GM23338 (cell line): ENCODE measurements around the gene KIAA0232. TPM values are rescaled to one million over a fixed set of nuclear protein-coding genes. Genes with fewer than 3 reads are reported as not detected.

Source experiments
- ATAC-seq: fragments of 200-7000 bp; cut with Tn5 transposase; 3 replicates; pipeline ENCODE4 v1.9.1; 2020
- DNase-seq: peaks from one replicate; pipeline ENCODE4 v3.0.0-alpha.2; 2015; ENCODE audit warnings: low spot score
- H2AFZ ChIP-seq: fragments of 200-600 bp; sonication (generic); 2 replicates; pipeline ENCODE4 v1.8.0; 2016; ENCODE audit warnings: antibody characterized with exemption, mild to moderate bottlenecking, moderate library complexity
- H3F3A ChIP-seq: fragments of 200-600 bp; sonication (generic); replicated peaks from 2 replicates; pipeline ENCODE4 v1.8.0; 2017; ENCODE audit warnings: antibody characterized with exemption, mixed run types, low read depth
- H3K27ac ChIP-seq: fragments of 200-600 bp; sonication (generic); 2 replicates; pipeline ENCODE4 v1.6.1; 2016; ENCODE audit warnings: low read depth
- H3K27me3 ChIP-seq: fragments of 200-600 bp; sonication (generic); 2 replicates; pipeline ENCODE4 v1.8.0; 2016; ENCODE audit warnings: mild to moderate bottlenecking, mixed run types, moderate library complexity; ENCODE audit not compliant: insufficient read depth
- H3K36me3 ChIP-seq: fragments of 200-600 bp; sonication (generic); 2 replicates; pipeline ENCODE4 v1.8.0; 2016; ENCODE audit warnings: mild to moderate bottlenecking; ENCODE audit not compliant: insufficient read depth
- H3K4me1 ChIP-seq: fragments of 200-600 bp; sonication (generic); 2 replicates; pipeline ENCODE4 v1.8.0; 2016; ENCODE audit warnings: mild to moderate bottlenecking, moderate library complexity; ENCODE audit not compliant: insufficient read depth
- H3K4me2 ChIP-seq: fragments of 200-600 bp; sonication (generic); 2 replicates; pipeline ENCODE4 v1.7.1; 2017; ENCODE audit warnings: mixed run types
- H3K4me3 ChIP-seq: fragments of 200-600 bp; sonication (generic); 2 replicates; pipeline ENCODE4 v1.6.1; 2016; ENCODE audit warnings: mixed run types
- H3K79me2 ChIP-seq: fragments of 200-600 bp; sonication (generic); replicated peaks from 2 replicates; pipeline ENCODE4 v1.8.0; 2017; ENCODE audit warnings: mild to moderate bottlenecking; ENCODE audit not compliant: insufficient read depth
- H3K9me2 ChIP-seq: fragments of 200-600 bp; sonication (generic); 2 replicates; pipeline ENCODE4 v1.8.0; 2017; ENCODE audit not compliant: insufficient read depth
- H4K20me1 ChIP-seq: fragments of 200-600 bp; sonication (generic); replicated peaks from 2 replicates; pipeline ENCODE4 v1.8.0; 2017; ENCODE audit warnings: mild to moderate bottlenecking; ENCODE audit not compliant: insufficient read depth
- H3K27ac Mint-ChIP-seq: 2 replicates; pipeline ENCODE4 v1.8.0; 2020; ENCODE audit warnings: inconsistent platforms, mild to moderate bottlenecking, moderate library complexity, mixed read lengths
- H3K27me3 Mint-ChIP-seq: 3 replicates; pipeline ENCODE4 v1.8.0; 2022; ENCODE audit warnings: low read depth, mild to moderate bottlenecking, moderate library complexity, mixed read lengths, inconsistent platforms; ENCODE audit not compliant: insufficient read depth, poor library complexity
- H3K36me3 Mint-ChIP-seq: 3 replicates; pipeline ENCODE4 v1.8.0; 2021; ENCODE audit warnings: low read depth, mild to moderate bottlenecking, inconsistent platforms, moderate library complexity, mixed read lengths
- H3K4me1 Mint-ChIP-seq: 3 replicates; pipeline ENCODE4 v1.8.0; 2020; ENCODE audit warnings: mild to moderate bottlenecking, inconsistent platforms, mixed read lengths
- H3K4me3 Mint-ChIP-seq: 3 replicates; pipeline ENCODE4 v1.8.0; 2021; ENCODE audit warnings: moderate library complexity, mild to moderate bottlenecking, inconsistent platforms, mixed read lengths
- H3K9me3 Mint-ChIP-seq: 3 replicates; pipeline ENCODE4 v1.8.0; 2020; ENCODE audit warnings: moderate library complexity, mild to moderate bottlenecking, inconsistent platforms, mixed read lengths
- CREB1 ChIP-seq: fragments of 250-450 bp; sonication (Bioruptor Pico); IDR thresholded peaks from 2 replicates; pipeline ENCODE4 v1.5.0; 2020; ENCODE audit warnings: low read depth, mild to moderate bottlenecking, moderate library complexity
- CTCF ChIP-seq, 2 experiments: fragments of 200-600 bp in 1 of 2; sonication (generic) in 1 of 2; conservative IDR thresholded peaks; 2 replicates each; pipeline versions ENCODE4 v1.5.1 to v1.6.1; 2016 to 2017; ENCODE audit warnings: antibody characterized with exemption in 2 of 2, low read depth in 2 of 2, mild to moderate bottlenecking in 2 of 2, moderate library complexity in 1 of 2
- ETS1 ChIP-seq: IDR thresholded peaks from 2 replicates; pipeline ENCODE4 v1.6.1; 2016; ENCODE audit warnings: antibody characterized with exemption
- EZH2 ChIP-seq: fragments of 200-600 bp; sonication (generic); IDR thresholded peaks from one replicate; pipeline ENCODE4 v1.8.0; 2017; ENCODE audit warnings: antibody characterized with exemption, mild to moderate bottlenecking, low read depth; ENCODE audit not compliant: unreplicated experiment
- EZH2phosphoT487 ChIP-seq: fragments of 200-600 bp; sonication (generic); IDR thresholded peaks from one replicate; pipeline ENCODE4 v1.8.1; 2018; ENCODE audit warnings: antibody characterized with exemption; ENCODE audit not compliant: unreplicated experiment
- JUNB ChIP-seq: IDR thresholded peaks from one replicate; pipeline ENCODE4 v1.6.1; 2016; ENCODE audit warnings: antibody characterized with exemption; ENCODE audit not compliant: unreplicated experiment
- NANOG ChIP-seq: IDR thresholded peaks from 2 replicates; pipeline ENCODE4 v1.6.1; 2016; ENCODE audit warnings: antibody characterized with exemption, borderline replicate concordance
- POLR2AphosphoS5 ChIP-seq: IDR thresholded peaks from 2 replicates; pipeline ENCODE4 v1.6.1; 2016; ENCODE audit warnings: antibody characterized with exemption, low read depth
- STAT1 ChIP-seq: IDR thresholded peaks from one replicate; pipeline ENCODE4 v1.6.1; 2016; ENCODE audit warnings: antibody characterized with exemption; ENCODE audit not compliant: unreplicated experiment
- ZNF114 ChIP-seq: fragments of 250-450 bp; sonication (Bioruptor Pico); IDR thresholded peaks from 2 replicates; pipeline ENCODE4 v1.5.0; 2020; ENCODE audit warnings: mild to moderate bottlenecking, moderate library complexity
- ZNF331 ChIP-seq: fragments of 250-450 bp; sonication (Bioruptor Pico); IDR thresholded peaks from 2 replicates; pipeline ENCODE4 v1.5.0; 2020; ENCODE audit warnings: low read depth, mild to moderate bottlenecking, moderate library complexity
- polyA plus RNA-seq: library from polyadenylated mRNA; unstranded; fragments of >200 nt; fragmentation: Nextera tagmentation; extraction: Ambion mirVana; gene quantifications from 2 replicates; pipeline ENCODE4 v1.2.1, GENCODE V29; 2016
- total RNA-seq: library from RNA; depleted of rRNA; stranded (reverse); fragments of >200 nt; shearing (Covaris generic); gene quantifications from 2 replicates; pipeline ENCODE4 v1.2.3, GENCODE V29; 2014
- TF ChIP-seq, protein P1 (sequence below): IDR thresholded peaks from one replicate; pipeline ENCODE4 v1.6.1; 2018; ENCODE audit warnings: antibody characterized with exemption; ENCODE audit not compliant: unreplicated experiment
- TF ChIP-seq, protein P2 (sequence below): fragments of 250-450 bp; sonication (Bioruptor Pico); IDR thresholded peaks from 2 replicates; pipeline ENCODE4 v1.5.0; 2020; ENCODE audit warnings: mild to moderate bottlenecking, moderate library complexity

The KIAA0232 gene
- total and polyA plus RNA-seq, 2 experiments from 2014 or later: 14.3 to 34.9 TPM

- H3K79me2 ChIP-seq: no peaks in the 10 kb centered on the region
- DNase-seq (no peak), ATAC-seq (no peak)
- no peaks in the 10 kb centered on the region for H3F3A ChIP-seq
- H3K9me2 ChIP-seq: no peaks in the 10 kb centered on the region
- H4K20me1 ChIP-seq: no peaks in the 10 kb centered on the region
- Mint-ChIP-seq H3K4me1 (no peaks in the 10 kb centered on the region), H3K36me3 (no peaks in the 10 kb centered on the region), H3K9me3 (no peaks in the 10 kb centered on the region; the same call in 2 of the 3 replicates), H3K27ac (no peak overlapping the region), H3K27me3 (peaks cover 3% of the 10 kb centered on the region), H3K4me3 (no peak overlapping the region)
- TF ChIP-seq JUNB (no peak), STAT1 (no peak), CREB1 (CRISPR knock-in tag) (no peak), ZNF114 (no peak), EZH2phosphoT487 (no peak), ZNF331 (no peak), CTCF (conservative IDR thresholded peaks at IDR 0.05; ENCODE audit: low read depth in 2 of 2) (no peak), POLR2AphosphoS5 (no peak), NANOG (no peak), ETS1 (no peak), EZH2 (no peak)
- TF ChIP-seq, protein P1, sequence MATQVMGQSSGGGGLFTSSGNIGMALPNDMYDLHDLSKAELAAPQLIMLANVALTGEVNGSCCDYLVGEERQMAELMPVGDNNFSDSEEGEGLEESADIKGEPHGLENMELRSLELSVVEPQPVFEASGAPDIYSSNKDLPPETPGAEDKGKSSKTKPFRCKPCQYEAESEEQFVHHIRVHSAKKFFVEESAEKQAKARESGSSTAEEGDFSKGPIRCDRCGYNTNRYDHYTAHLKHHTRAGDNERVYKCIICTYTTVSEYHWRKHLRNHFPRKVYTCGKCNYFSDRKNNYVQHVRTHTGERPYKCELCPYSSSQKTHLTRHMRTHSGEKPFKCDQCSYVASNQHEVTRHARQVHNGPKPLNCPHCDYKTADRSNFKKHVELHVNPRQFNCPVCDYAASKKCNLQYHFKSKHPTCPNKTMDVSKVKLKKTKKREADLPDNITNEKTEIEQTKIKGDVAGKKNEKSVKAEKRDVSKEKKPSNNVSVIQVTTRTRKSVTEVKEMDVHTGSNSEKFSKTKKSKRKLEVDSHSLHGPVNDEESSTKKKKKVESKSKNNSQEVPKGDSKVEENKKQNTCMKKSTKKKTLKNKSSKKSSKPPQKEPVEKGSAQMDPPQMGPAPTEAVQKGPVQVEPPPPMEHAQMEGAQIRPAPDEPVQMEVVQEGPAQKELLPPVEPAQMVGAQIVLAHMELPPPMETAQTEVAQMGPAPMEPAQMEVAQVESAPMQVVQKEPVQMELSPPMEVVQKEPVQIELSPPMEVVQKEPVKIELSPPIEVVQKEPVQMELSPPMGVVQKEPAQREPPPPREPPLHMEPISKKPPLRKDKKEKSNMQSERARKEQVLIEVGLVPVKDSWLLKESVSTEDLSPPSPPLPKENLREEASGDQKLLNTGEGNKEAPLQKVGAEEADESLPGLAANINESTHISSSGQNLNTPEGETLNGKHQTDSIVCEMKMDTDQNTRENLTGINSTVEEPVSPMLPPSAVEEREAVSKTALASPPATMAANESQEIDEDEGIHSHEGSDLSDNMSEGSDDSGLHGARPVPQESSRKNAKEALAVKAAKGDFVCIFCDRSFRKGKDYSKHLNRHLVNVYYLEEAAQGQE: no peak
- TF ChIP-seq, protein P2, sequence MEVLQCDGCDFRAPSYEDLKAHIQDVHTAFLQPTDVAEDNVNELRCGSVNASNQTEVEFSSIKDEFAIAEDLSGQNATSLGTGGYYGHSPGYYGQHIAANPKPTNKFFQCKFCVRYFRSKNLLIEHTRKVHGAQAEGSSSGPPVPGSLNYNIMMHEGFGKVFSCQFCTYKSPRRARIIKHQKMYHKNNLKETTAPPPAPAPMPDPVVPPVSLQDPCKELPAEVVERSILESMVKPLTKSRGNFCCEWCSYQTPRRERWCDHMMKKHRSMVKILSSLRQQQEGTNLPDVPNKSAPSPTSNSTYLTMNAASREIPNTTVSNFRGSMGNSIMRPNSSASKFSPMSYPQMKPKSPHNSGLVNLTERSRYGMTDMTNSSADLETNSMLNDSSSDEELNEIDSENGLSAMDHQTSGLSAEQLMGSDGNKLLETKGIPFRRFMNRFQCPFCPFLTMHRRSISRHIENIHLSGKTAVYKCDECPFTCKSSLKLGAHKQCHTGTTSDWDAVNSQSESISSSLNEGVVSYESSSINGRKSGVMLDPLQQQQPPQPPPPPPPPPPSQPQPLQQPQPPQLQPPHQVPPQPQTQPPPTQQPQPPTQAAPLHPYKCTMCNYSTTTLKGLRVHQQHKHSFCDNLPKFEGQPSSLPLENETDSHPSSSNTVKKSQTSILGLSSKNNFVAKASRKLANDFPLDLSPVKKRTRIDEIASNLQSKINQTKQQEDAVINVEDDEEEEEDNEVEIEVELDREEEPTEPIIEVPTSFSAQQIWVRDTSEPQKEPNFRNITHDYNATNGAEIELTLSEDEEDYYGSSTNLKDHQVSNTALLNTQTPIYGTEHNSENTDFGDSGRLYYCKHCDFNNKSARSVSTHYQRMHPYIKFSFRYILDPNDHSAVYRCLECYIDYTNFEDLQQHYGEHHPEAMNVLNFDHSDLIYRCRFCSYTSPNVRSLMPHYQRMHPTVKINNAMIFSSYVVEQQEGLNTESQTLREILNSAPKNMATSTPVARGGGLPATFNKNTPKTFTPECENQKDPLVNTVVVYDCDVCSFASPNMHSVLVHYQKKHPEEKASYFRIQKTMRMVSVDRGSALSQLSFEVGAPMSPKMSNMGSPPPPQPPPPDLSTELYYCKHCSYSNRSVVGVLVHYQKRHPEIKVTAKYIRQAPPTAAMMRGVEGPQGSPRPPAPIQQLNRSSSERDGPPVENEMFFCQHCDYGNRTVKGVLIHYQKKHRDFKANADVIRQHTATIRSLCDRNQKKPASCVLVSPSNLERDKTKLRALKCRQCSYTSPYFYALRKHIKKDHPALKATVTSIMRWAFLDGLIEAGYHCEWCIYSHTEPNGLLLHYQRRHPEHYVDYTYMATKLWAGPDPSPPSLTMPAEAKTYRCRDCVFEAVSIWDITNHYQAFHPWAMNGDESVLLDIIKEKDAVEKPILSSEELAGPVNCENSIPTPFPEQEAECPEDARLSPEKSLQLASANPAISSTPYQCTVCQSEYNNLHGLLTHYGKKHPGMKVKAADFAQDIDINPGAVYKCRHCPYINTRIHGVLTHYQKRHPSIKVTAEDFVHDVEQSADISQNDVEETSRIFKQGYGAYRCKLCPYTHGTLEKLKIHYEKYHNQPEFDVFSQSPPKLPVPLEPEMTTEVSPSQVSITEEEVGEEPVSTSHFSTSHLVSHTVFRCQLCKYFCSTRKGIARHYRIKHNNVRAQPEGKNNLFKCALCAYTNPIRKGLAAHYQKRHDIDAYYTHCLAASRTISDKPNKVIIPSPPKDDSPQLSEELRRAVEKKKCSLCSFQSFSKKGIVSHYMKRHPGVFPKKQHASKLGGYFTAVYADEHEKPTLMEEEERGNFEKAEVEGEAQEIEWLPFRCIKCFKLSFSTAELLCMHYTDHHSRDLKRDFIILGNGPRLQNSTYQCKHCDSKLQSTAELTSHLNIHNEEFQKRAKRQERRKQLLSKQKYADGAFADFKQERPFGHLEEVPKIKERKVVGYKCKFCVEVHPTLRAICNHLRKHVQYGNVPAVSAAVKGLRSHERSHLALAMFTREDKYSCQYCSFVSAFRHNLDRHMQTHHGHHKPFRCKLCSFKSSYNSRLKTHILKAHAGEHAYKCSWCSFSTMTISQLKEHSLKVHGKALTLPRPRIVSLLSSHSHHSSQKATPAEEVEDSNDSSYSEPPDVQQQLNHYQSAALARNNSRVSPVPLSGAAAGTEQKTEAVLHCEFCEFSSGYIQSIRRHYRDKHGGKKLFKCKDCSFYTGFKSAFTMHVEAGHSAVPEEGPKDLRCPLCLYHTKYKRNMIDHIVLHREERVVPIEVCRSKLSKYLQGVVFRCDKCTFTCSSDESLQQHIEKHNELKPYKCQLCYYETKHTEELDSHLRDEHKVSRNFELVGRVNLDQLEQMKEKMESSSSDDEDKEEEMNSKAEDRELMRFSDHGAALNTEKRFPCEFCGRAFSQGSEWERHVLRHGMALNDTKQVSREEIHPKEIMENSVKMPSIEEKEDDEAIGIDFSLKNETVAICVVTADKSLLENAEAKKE (CRISPR knock-in tag): no peak
- H3K4me3 ChIP-seq: no peak overlapping the region
- H3K36me3 ChIP-seq: no peaks in the 10 kb centered on the region
- H2AFZ ChIP-seq: no peak overlapping the region
- no peaks in the 10 kb centered on the region for H3K27me3 ChIP-seq
- no peaks in the 10 kb centered on the region for H3K4me1 ChIP-seq
- H3K27ac ChIP-seq: no peak overlapping the region
- H3K4me2 ChIP-seq: no peak overlapping the region
Measured at GRCh38 chr4:6900956-6901355, 118.4 kb downstream of the KIAA0232 start.
